ENCODE results near the gene UPF3A.
A peak's percentile ranks its signal among the peaks of the same experiment; 100 is the strongest.
"Not testable (repeated sequence)": the region's sequence is repeated elsewhere in the genome, so short reads cannot be mapped to it uniquely, and the experiment has no call there.

The UPF3A gene

DNA sequence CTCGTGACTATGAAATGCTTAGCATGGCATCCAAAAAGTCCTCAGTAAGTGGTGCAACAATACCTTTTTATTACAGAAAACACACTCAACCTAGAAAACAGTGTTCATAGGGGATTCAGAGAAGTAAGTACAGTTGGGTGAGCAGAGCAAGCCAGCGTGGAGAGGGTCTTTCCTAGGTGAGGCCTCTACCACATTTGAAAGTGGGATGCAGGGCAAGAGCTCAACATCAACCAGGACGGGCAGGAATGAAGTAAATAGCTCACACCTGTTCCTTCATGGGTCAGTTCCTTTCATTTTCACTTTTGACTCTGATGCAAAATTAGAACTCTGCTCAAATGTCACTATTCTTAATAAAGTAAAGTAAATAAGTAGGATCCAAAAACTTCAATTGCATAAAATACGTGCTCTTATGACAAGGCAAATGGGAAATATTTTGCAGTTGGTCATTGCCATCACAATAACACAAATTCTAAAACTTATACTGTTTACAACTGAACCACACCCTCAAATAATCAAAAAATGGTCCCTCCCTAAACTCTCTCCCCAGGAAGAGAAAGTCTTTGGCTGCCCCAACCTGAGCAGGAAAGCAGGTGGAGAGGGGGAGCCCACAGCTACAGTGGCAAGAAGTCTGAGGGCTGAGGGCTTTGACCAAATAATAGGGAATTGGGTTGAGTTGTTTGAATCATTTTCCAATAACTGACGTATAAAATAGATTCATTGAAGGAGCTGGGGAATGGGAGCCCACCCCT lies 53.1 kb downstream of the UPF3A start:
- Histone ChIP-seq H3K36me3 (replicated peaks; ENCODE audit: low read depth, low read length) (peaks cover 12% of the 10 kb centered on the region), H4K20me1 (ENCODE audit: insufficient read depth, low read length) (no peaks in the 10 kb centered on the region), H3K4me3 (ENCODE audit: low read length) (peak overlapping the region; percentile 31), H3K27ac (ENCODE audit: low read length) (no peak overlapping the region), H3K79me2 (ENCODE audit: low read length) (no peaks in the 10 kb centered on the region), H3K4me2 (ENCODE audit: low read length) (peak overlapping the region; percentile 51), H3K9me3 (ENCODE audit: insufficient read depth, low read length) (no peaks in the 10 kb centered on the region), H3K9ac (ENCODE audit: low read length) (no peak overlapping the region), H2AFZ (ENCODE audit: low read depth, low read length) (no peak overlapping the region), H3K27me3 (ENCODE audit: low read depth, low read length) (no peaks in the 10 kb centered on the region), H3K4me1 (ENCODE audit: low read length) (peaks cover 21% of the 10 kb centered on the region)
- TF ChIP-seq EZH2phosphoT487 (IDR thresholded peaks at IDR 0.05; ENCODE audit: low read depth): no peak
- TF ChIP-seq, protein P1, sequence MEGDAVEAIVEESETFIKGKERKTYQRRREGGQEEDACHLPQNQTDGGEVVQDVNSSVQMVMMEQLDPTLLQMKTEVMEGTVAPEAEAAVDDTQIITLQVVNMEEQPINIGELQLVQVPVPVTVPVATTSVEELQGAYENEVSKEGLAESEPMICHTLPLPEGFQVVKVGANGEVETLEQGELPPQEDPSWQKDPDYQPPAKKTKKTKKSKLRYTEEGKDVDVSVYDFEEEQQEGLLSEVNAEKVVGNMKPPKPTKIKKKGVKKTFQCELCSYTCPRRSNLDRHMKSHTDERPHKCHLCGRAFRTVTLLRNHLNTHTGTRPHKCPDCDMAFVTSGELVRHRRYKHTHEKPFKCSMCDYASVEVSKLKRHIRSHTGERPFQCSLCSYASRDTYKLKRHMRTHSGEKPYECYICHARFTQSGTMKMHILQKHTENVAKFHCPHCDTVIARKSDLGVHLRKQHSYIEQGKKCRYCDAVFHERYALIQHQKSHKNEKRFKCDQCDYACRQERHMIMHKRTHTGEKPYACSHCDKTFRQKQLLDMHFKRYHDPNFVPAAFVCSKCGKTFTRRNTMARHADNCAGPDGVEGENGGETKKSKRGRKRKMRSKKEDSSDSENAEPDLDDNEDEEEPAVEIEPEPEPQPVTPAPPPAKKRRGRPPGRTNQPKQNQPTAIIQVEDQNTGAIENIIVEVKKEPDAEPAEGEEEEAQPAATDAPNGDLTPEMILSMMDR (IDR thresholded peaks at IDR 0.05; ENCODE audit: low read depth, low read length): no peak

DNA sequence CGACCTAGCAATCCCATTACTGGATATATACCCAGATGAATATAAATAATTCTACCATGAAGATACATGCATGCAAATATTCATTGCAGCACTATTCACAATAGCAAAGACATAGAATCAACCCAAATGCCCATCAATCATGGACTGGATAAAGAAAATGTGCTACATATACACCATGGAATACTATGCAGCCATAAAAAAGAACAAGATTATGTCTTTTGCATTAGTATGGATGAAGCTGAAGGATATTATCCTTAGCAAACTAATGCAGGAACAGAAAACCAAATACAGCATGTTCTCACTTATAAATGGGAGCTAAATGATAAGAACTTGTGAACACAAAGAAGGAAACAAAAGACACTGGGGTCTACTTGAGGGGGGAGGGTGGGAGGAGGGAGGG lies 55.1 kb downstream of the UPF3A start:
- H4K20me1 ChIP-seq (ENCODE audit: insufficient read depth, low read length); H2AFZ ChIP-seq (ENCODE audit: low read depth, low read length); H3K9ac ChIP-seq (ENCODE audit: low read length); H3K4me3 ChIP-seq (ENCODE audit: low read length); H3K36me3 ChIP-seq (replicated peaks; ENCODE audit: low read depth, low read length); H3K79me2 ChIP-seq (ENCODE audit: low read length); H3K27me3 ChIP-seq (ENCODE audit: low read depth, low read length); H3K27ac ChIP-seq (ENCODE audit: low read length); H3K9me3 ChIP-seq (ENCODE audit: insufficient read depth, low read length); H3K4me2 ChIP-seq (ENCODE audit: low read length): not testable (repeated sequence)
- H3K4me1 ChIP-seq (ENCODE audit: low read length): peaks cover 27% of the 10 kb centered on the region

DNA sequence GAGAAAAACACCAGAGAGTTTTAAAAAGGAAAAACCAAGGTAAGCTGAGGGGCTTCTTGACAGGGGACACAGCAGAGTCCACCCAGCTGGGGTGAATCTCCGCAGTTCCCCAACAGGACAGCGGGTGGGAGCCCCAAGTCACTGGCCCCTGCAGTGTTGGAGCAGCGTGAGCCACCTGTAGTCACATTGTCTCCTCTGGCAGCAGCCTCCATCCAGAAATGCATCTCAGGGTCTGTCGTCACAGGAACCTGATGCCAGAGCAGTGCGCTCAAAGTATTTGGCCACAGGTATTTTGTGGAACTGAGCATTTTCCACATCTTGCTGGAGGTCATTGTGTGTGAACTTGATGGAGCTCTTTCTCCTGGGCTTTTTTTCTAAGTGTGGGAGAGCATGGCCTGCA lies 57.6 kb downstream of the UPF3A start:
- H2AFZ ChIP-seq (ENCODE audit: low read depth, low read length): no peak overlapping the region
- no peak overlapping the region for H3K27ac ChIP-seq (ENCODE audit: low read length)
- no peaks in the 10 kb centered on the region for H3K79me2 ChIP-seq (ENCODE audit: low read length)
- TF ChIP-seq, protein P1 (IDR thresholded peaks at IDR 0.05; ENCODE audit: low read depth, low read length): no peak
- TF ChIP-seq EZH2phosphoT487 (IDR thresholded peaks at IDR 0.05; ENCODE audit: low read depth): no peak
- H3K27me3 ChIP-seq (ENCODE audit: low read depth, low read length): no peaks in the 10 kb centered on the region
- H3K4me3 ChIP-seq (ENCODE audit: low read length): no peak overlapping the region
- H3K9me3 ChIP-seq (ENCODE audit: insufficient read depth, low read length): no peaks in the 10 kb centered on the region
- no peaks in the 10 kb centered on the region for H3K36me3 ChIP-seq (replicated peaks; ENCODE audit: low read depth, low read length)
- H3K4me2 ChIP-seq (ENCODE audit: low read length): no peak overlapping the region
- peaks cover 16% of the 10 kb centered on the region for H3K4me1 ChIP-seq (ENCODE audit: low read length)
- H3K9ac ChIP-seq (ENCODE audit: low read length): no peak overlapping the region
- no peaks in the 10 kb centered on the region for H4K20me1 ChIP-seq (ENCODE audit: insufficient read depth, low read length)

DNA sequence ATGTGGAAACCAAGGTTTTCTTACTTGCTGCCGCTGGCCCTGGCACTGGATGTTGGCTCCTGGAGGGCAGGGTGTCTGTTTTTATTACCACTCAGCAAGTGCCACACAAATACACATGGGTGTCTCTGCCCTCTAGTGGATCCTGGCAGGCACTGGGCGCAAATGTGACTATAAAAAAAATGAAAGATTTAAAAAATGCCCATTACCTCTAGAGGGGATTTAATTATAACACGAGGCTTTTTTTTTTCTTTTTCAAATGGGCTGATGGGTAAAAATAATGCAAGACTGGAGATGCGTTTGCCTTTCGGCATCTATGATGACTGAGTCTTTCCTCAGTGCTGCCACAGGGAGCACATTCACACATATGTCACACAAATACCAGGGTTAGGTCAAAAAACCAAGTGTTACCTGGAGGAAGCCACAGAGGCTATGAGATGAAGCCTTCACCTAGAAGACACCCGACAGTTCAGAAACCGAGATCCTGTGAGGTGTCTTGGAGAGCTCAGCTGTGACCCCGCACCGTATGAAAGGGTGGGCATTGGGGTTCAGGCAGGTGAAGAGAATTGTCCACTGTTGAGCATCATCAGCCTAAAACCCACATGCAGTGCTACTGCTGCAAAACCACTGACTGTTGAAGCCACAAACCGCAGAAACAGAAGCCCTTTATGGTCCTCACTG lies 58.6 kb downstream of the UPF3A start:
- Histone ChIP-seq H4K20me1 (ENCODE audit: insufficient read depth, low read length) (no peaks in the 10 kb centered on the region), H3K79me2 (ENCODE audit: low read length) (no peaks in the 10 kb centered on the region), H3K27ac (ENCODE audit: low read length) (no peak overlapping the region), H3K27me3 (ENCODE audit: low read depth, low read length) (no peaks in the 10 kb centered on the region), H3K4me2 (ENCODE audit: low read length) (peak overlapping the region; percentile 33), H2AFZ (ENCODE audit: low read depth, low read length) (no peak overlapping the region), H3K9ac (ENCODE audit: low read length) (0 out of 2 replicates have a peak overlapping the region, but pooled peaks have one; percentile 8), H3K36me3 (replicated peaks; ENCODE audit: low read depth, low read length) (no peaks in the 10 kb centered on the region), H3K9me3 (ENCODE audit: insufficient read depth, low read length) (no peaks in the 10 kb centered on the region), H3K4me1 (ENCODE audit: low read length) (peaks cover 8% of the 10 kb centered on the region), H3K4me3 (ENCODE audit: low read length) (no peak overlapping the region)
- TF ChIP-seq EZH2phosphoT487 (IDR thresholded peaks at IDR 0.05; ENCODE audit: low read depth): no peak
- TF ChIP-seq, protein P1 (IDR thresholded peaks at IDR 0.05; ENCODE audit: low read depth, low read length): peak; percentile 89
